Naive thymus-derived CD4-positive, alpha-beta T cell (primary cell): Measurements from ENCODE around the gene KIAA1143. TPM values are rescaled to one million over a fixed set of nuclear protein-coding genes. Genes with fewer than 3 reads are reported as not detected.

Source experiments
- ATAC-seq: fragments of 150-1000 bp; cut with Tn5 transposase; 2 replicates; pipeline ENCODE4 v1.10.0; 2021; ENCODE audit warnings: mild to moderate bottlenecking, moderate library complexity
- CTCF ChIA-PET: fragments of 350-600 bp; sonication (Branson Sonifier 250); formaldehyde crosslinking; loops from one replicate; lab custom pipeline; 2021; ENCODE audit warnings: antibody characterized with exemption; lab: Charles Lee
- POLR2A ChIA-PET: fragments of 350-600 bp; sonication (Branson Sonifier 250); formaldehyde crosslinking; loops from one replicate; lab custom pipeline; 2021; ENCODE audit warnings: antibody characterized with exemption, inconsistent platforms; lab: Charles Lee
- DNase-seq, 9 donors: peaks; one replicate each; pipeline versions ENCODE4 v3.0.0 to v3.0.0-alpha.2; 2020 to 2022; ENCODE audit warnings: mixed read lengths in 1 of 9
- H3K27ac ChIP-seq: one replicate; pipeline ENCODE4 v1.7.0; 2013; ENCODE audit warnings: mild to moderate bottlenecking, low read depth, low read length, moderate library complexity
- H3K27me3 ChIP-seq, 2 donors: one replicate each; pipeline ENCODE4 v1.7.0; 2013; ENCODE audit warnings: low read length in 2 of 2, mild to moderate bottlenecking in 2 of 2, moderate library complexity in 2 of 2; ENCODE audit not compliant: control insufficient read depth in 2 of 2, insufficient read depth in 2 of 2
- H3K36me3 ChIP-seq, 3 experiments: 1 replicate in 2 of 3; 2 replicates in 1 of 3; pipeline ENCODE4 v1.7.0; 2013; ENCODE audit warnings: low read length in 3 of 3, mild to moderate bottlenecking in 3 of 3, moderate library complexity in 1 of 3; ENCODE audit not compliant: insufficient read depth in 3 of 3, control insufficient read depth in 2 of 3
- H3K4me1 ChIP-seq, 2 donors: one replicate each; pipeline ENCODE4 v1.7.0; 2013; ENCODE audit warnings: low read length in 2 of 2, mild to moderate bottlenecking in 2 of 2, moderate library complexity in 1 of 2; ENCODE audit not compliant: control insufficient read depth in 2 of 2, insufficient read depth in 2 of 2
- H3K4me3 ChIP-seq: 2 replicates; pipeline ENCODE4 v1.7.0; 2013; ENCODE audit warnings: mild to moderate bottlenecking, low read length
- H3K9me3 ChIP-seq, 3 experiments: 1 replicate in 2 of 3; 2 replicates in 1 of 3; pipeline ENCODE4 v1.7.0; 2013; ENCODE audit warnings: low read length in 3 of 3; ENCODE audit not compliant: control insufficient read depth in 2 of 3
- H3K27ac Mint-ChIP-seq, 9 donors: one replicate each; pipeline ENCODE4 v1.8.0; 2020 to 2022; ENCODE audit warnings: mixed read lengths in 9 of 9, mild to moderate bottlenecking in 8 of 9, moderate library complexity in 5 of 9, inconsistent platforms in 2 of 9
- H3K27me3 Mint-ChIP-seq, 5 donors: one replicate each; pipeline ENCODE4 v1.8.0; 2021 to 2022; ENCODE audit warnings: mixed read lengths in 5 of 5, mild to moderate bottlenecking in 1 of 5
- H3K36me3 Mint-ChIP-seq, 5 donors: one replicate each; pipeline ENCODE4 v1.8.0; 2020 to 2022; ENCODE audit warnings: mixed read lengths in 5 of 5, mild to moderate bottlenecking in 3 of 5, inconsistent platforms in 1 of 5
- H3K4me1 Mint-ChIP-seq, 7 donors: one replicate each; pipeline ENCODE4 v1.8.0; 2020 to 2022; ENCODE audit warnings: mixed read lengths in 7 of 7, mild to moderate bottlenecking in 3 of 7, inconsistent platforms in 1 of 7
- H3K4me3 Mint-ChIP-seq, 10 donors: one replicate each; pipeline ENCODE4 v1.8.0; 2020 to 2022; ENCODE audit warnings: mild to moderate bottlenecking in 10 of 10, mixed read lengths in 10 of 10, moderate library complexity in 6 of 10, inconsistent platforms in 2 of 10
- H3K9me3 Mint-ChIP-seq, 11 donors: one replicate each; pipeline ENCODE4 v1.8.0; 2020 to 2022; ENCODE audit warnings: mixed read lengths in 11 of 11, mild to moderate bottlenecking in 4 of 11, inconsistent platforms in 1 of 11, moderate library complexity in 1 of 11
- intact Hi-C, 2 donors: fragments of 100-400 bp; cut with micrococcal nuclease; formaldehyde crosslinking; loops; one replicate each; pipeline ENCODE4 v1.15.1; 2023
- polyA plus RNA-seq, 2 donors: library from polyadenylated mRNA; unstranded; fragments of 300-500 nt; fragmentation: Illumina TruSeq; gene quantifications; one replicate each; pipeline ENCODE4 v1.2.3, GENCODE V29; 2021
- total RNA-seq, 6 experiments: library from RNA in 5 of 6; stranded (reverse) in 5 of 6; gene quantifications; 1 replicate in 5 of 6; 2 replicates in 1 of 6; pipeline ENCODE4 v1.2.3 and lab custom pipeline; 2021 to 2026

The KIAA1143 gene
- total and polyA plus RNA-seq, 7 experiments from 2014 or later, result 17.5 to 44.4 (median 28.4) TPM

DNA sequence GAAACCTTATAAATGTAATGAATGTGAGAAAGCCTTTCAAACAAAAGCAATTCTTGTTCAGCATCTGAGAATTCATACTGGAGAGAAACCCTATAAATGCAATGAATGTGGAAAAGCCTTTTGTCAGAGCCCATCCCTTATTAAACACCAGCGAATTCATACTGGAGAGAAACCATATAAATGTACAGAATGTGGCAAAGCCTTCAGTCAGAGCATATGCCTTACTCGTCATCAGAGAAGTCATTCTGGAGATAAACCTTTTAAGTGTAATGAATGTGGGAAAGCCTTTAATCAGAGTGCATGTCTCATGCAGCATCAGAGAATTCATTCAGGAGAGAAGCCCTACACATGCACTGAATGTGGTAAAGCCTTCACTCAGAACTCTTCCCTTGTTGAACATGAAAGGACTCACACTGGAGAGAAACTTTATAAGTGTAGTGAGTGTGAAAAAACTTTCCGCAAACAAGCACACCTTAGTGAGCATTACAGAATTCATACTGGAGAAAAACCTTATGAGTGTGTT, 26.7 kb downstream of the KIAA1143 start:
- no peak overlapping the region for H3K4me3 Mint-ChIP-seq
- no peaks in the 10 kb centered on the region for H3K27me3 ChIP-seq
- ATAC-seq, result no peak
- intact Hi-C loops, result no loop called here
- no peak overlapping the region for H3K4me3 ChIP-seq
- H3K4me1 ChIP-seq, result no peaks in the 10 kb centered on the region
- peaks cover 4 to 26% (median 7%) of the 10 kb centered on the region in 3 experiments for H3K36me3 ChIP-seq
- ChIA-PET POLR2A (no interaction called here), CTCF (no interaction called here)
- no peak overlapping the region for H3K27ac ChIP-seq
- H3K4me1 Mint-ChIP-seq, result peaks cover 2 to 12% (median 7%) of the 10 kb centered on the region in 7 donors
- no peak overlapping the region for H3K27ac Mint-ChIP-seq
- peaks cover 16 to 98% (median 72%) of the 10 kb centered on the region in 11 donors for H3K9me3 Mint-ChIP-seq
- peaks cover 11 to 75% (median 40%) of the 10 kb centered on the region in 3 experiments for H3K9me3 ChIP-seq
- H3K36me3 Mint-ChIP-seq, result peaks cover 45 to 71% (median 53%) of the 10 kb centered on the region in 5 donors
- no peaks in the 10 kb centered on the region for H3K27me3 Mint-ChIP-seq
- no peak for DNase-seq

DNA sequence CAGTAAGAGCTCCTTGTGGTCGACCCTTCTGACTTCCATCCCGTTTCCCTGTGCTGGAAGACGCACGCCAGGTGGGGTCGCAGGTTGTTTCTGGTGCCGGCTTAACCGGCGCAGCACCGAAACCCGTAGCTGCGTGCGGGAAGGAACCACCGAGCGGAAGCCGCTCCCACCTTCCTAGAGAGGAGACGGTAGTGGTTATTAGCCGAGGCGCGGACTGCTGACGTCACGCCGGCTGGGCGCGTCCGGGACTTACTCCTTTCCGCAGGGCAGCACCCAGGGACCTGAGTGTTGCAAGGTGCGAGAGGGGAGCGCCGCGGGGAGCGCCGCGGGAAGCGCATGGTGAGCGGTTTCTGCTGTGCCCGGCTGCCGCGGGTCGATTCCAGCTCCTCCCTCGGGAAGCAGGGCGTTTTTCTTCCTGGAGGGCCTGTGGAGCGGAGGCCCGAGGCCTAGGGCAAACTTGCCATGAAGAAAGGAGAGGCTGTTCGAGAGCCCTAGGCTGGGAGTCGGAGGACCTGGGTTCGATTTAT, 32.0 kb downstream of the KIAA1143 start, which contains the start of gene ZNF501:
Gene ZNF501 (plus strand): TSS at position 252 of the 527 bp plus-strand sequence. CDS start 4,787 bp downstream, outside the sequence.
- H3K9me3 ChIP-seq, result peaks cover 0 to 56% (median 24%) of the 10 kb centered on the region in 3 experiments
- H3K9me3 Mint-ChIP-seq, result peaks cover 17 to 96% (median 68%) of the 10 kb centered on the region in 11 donors
- POLR2A ChIA-PET, result interaction anchor here (0.9 to 1.4 kb wide), 4 partner anchors 9 to 32 kb away, joined by 3 to 30 read pairs (median 4); partner anchors contain the start of genes KIAA1143 and KIF15
- H3K4me3 ChIP-seq, result peak within 1 kb of the TSS; percentile 75
- peak within 1 kb of the TSS; percentile 90 to 99 (median 92) for H3K4me3 Mint-ChIP-seq
- H3K36me3 Mint-ChIP-seq, result peaks cover 44 to 72% (median 57%) of the 10 kb centered on the region in 5 donors
- H3K27ac ChIP-seq, result peak within 1 kb of the TSS; percentile 45
- CTCF ChIA-PET, result interaction anchor here (0.5 to 0.9 kb wide), 2 partner anchors 104 to 267 kb away, joined by 3 to 4 read pairs; no protein-coding TSS in a partner anchor
- no peaks in the 10 kb centered on the region for H3K4me1 ChIP-seq
- intact Hi-C loops, result loop anchor here (1.0 to 10.0 kb wide), 7 partner anchors 17 to 252 kb away; partner anchors contain the start of genes KIAA1143 (in 2 of the 2), KIF15 (in 2 of the 2), ZNF197 (in 2 of the 2) and EXOSC7 (in 1 of the 2)
- peak; percentile 97 for ATAC-seq
- no peaks in the 10 kb centered on the region for H3K27me3 ChIP-seq
- no peaks in the 10 kb centered on the region for H3K27me3 Mint-ChIP-seq
- H3K4me1 Mint-ChIP-seq, result peaks cover 2 to 20% (median 15%) of the 10 kb centered on the region in 7 donors
- peaks cover 4 to 26% (median 7%) of the 10 kb centered on the region in 3 experiments for H3K36me3 ChIP-seq
- peak; percentile 65 to 83 (median 75) for DNase-seq
- peak within 1 kb of the TSS; percentile 61 to 91 (median 84) for H3K27ac Mint-ChIP-seq

DNA sequence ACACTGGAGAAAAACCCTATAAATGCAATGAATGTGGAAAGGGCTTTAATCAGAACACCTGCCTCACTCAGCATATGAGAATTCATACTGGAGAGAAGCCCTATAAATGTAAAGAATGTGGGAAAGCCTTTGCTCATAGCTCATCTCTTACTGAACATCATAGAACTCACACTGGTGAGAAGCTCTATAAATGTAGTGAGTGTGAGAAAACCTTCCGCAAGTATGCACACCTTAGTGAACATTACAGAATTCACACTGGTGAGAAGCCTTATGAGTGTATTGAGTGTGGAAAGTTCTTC, 39.4 kb downstream of the KIAA1143 start:
- Histone ChIP-seq H3K4me1 (no peaks in the 10 kb centered on the region), H3K9me3 (peaks cover 27 to 89% (median 38%) of the 10 kb centered on the region in 3 experiments), H3K36me3 (peaks cover 0 to 48% (median 15%) of the 10 kb centered on the region in 3 experiments), H3K27ac (no peak overlapping the region), H3K27me3 (no peaks in the 10 kb centered on the region), H3K4me3 (no peak overlapping the region)
- Mint-ChIP-seq H3K4me3 (no peak overlapping the region), H3K27ac (no peak overlapping the region), H3K9me3 (peaks cover 19 to 99% (median 70%) of the 10 kb centered on the region in 11 donors), H3K36me3 (peaks cover 35 to 80% (median 47%) of the 10 kb centered on the region in 5 donors), H3K4me1 (peaks cover 0 to 2% (median 0%) of the 10 kb centered on the region in 7 donors), H3K27me3 (peaks cover 0 to 9% (median 0%) of the 10 kb centered on the region in 5 donors)
- POLR2A ChIA-PET, result no interaction called here
- DNase-seq (no peak), ATAC-seq (no peak)
- CTCF ChIA-PET, result no interaction called here
- intact Hi-C loops, result loop anchor here (10.0 kb wide), 1 partner anchor 97 kb away; the partner anchor contains the start of gene ZNF197 (in 2 of the 2)

- H3K4me3 ChIP-seq, result no peak overlapping the region
Measured at GRCh38 chr3:44721231-44722102, 40.0 kb downstream of the KIAA1143 start.

DNA sequence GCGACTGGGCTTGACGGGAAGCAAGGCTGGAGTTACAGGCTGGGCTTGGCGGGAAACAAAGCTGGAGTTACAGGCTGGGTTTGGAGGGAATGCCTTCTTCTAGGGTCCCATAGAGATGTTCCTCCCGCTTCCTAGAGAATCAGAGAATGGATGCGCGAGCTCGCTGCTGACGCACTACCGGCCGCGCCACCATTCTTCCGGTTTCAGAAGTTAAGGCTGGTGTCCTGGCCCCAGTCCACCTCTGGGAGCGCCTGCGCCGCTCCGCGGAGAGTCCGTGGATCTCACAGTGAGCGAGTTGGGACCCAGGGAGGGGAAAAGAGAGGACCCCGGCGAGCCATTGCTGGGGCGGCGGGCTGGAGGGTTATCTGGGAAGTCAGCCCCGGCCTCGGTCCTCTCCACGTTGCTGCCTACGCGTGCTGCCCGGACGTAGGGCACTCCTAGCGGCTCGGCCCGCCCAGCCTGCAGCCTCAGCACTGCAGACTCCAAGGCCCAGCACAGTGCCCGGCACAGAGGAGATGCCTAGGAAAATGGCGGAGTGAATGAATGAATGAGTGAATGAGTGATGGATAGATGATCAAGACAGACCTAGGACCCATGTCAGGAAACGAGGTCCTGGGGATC, 48.9 kb downstream of the KIAA1143 start, which contains the start of gene ZNF502:
Gene ZNF502 (plus strand): TSS at position 206 of the 621 bp plus-strand sequence. CDS start 7,602 bp downstream, outside the sequence.
- H3K4me3 ChIP-seq, result peak within 1 kb of the TSS; percentile 65
- H3K27ac Mint-ChIP-seq, result peak within 1 kb of the TSS; percentile 4 to 85 (median 75)
- peak within 1 kb of the TSS; percentile 49 to 96 (median 91) for H3K4me3 Mint-ChIP-seq
- peak; percentile 20 to 60 (median 33) for DNase-seq
- POLR2A ChIA-PET, result interaction anchor here (1.0 kb wide), 1 partner anchor 48 kb away, joined by 3 read pairs; no protein-coding TSS in a partner anchor
- no peaks in the 10 kb centered on the region for H3K27me3 ChIP-seq
- peaks cover 4 to 25% (median 16%) of the 10 kb centered on the region in 7 donors for H3K4me1 Mint-ChIP-seq
- intact Hi-C loops, result loop anchor here in 1 of 2 donors (1.0 to 5.0 kb wide), 4 partner anchors 17 to 235 kb away; partner anchors contain the start of genes KIAA1143, KIF15, ZNF445 and ZNF501
- peaks cover 18 to 55% (median 33%) of the 10 kb centered on the region in 5 donors for H3K36me3 Mint-ChIP-seq
- H3K4me1 ChIP-seq, result no peaks in the 10 kb centered on the region
- peaks cover 0 to 27% (median 8%) of the 10 kb centered on the region in 3 experiments for H3K9me3 ChIP-seq
- H3K9me3 Mint-ChIP-seq, result peaks cover 15 to 98% (median 61%) of the 10 kb centered on the region in 11 donors
- H3K27me3 Mint-ChIP-seq, result peaks cover 0 to 35% (median 16%) of the 10 kb centered on the region in 5 donors
- peaks cover 0 to 6% (median 0%) of the 10 kb centered on the region in 3 experiments for H3K36me3 ChIP-seq
- peak; percentile 81 for ATAC-seq
- CTCF ChIA-PET, result interaction anchor here (0.7 kb wide), 1 partner anchor 13 kb away, joined by 3 read pairs; no protein-coding TSS in a partner anchor
- peak within 1 kb of the TSS; percentile 44 for H3K27ac ChIP-seq

More at GRCh38 chr3:44721231-44722102, 40.0 kb downstream of the KIAA1143 start:
- Mint-ChIP-seq H3K27me3 (peaks cover 0 to 9% (median 0%) of the 10 kb centered on the region in 5 donors), H3K4me3 (no peak overlapping the region), H3K9me3 (peaks cover 19 to 99% (median 74%) of the 10 kb centered on the region in 11 donors), H3K4me1 (peaks cover 0 to 2% (median 0%) of the 10 kb centered on the region in 7 donors), H3K36me3 (peaks cover 35 to 84% (median 52%) of the 10 kb centered on the region in 5 donors), H3K27ac (no peak overlapping the region)
- Histone ChIP-seq H3K27me3 (no peaks in the 10 kb centered on the region), H3K9me3 (peaks cover 27 to 90% (median 38%) of the 10 kb centered on the region in 3 experiments), H3K27ac (no peak overlapping the region), H3K36me3 (peaks cover 0 to 48% (median 15%) of the 10 kb centered on the region in 3 experiments), H3K4me1 (no peaks in the 10 kb centered on the region)
- ATAC-seq, result no peak
- intact Hi-C loops, result loop anchor here (10.0 kb wide), 1 partner anchor 97 kb away; the partner anchor contains the start of gene ZNF197 (in 2 of the 2)
- ChIA-PET CTCF (no interaction called here), POLR2A (no interaction called here)
- no peak for DNase-seq
